UCSD-AML1 (cell line): ENCODE data around the gene CDH23.

Experiments
- DNase-seq: peaks from one replicate; lab custom pipeline; 2025; ENCODE audit not compliant: unreplicated experiment; lab: John Stamatoyannopoulos, UW

Gene CDH23

GRCh38 chr10:71820966-71821365, 424.2 kb downstream of the CDH23 start:
- no peak for DNase-seq

GRCh38 chr10:71821909-71822763, 425.4 kb downstream of the CDH23 start:
- no peak for DNase-seq

GRCh38 chr10:71823356-71823755, 426.6 kb downstream of the CDH23 start:
- no peak for DNase-seq

- no peak for DNase-seq
Measured at GRCh38 chr10:71824333-71824732, 427.6 kb downstream of the CDH23 start.

GRCh38 chr10:71825217-71825616, 428.5 kb downstream of the CDH23 start:
- no peak for DNase-seq

GRCh38 chr10:71827852-71828251, 431.1 kb downstream of the CDH23 start:
- no peak for DNase-seq

- DNase-seq, result no peak
Measured at GRCh38 chr10:71828702-71829101, 432.0 kb downstream of the CDH23 start.

GRCh38 chr10:71829171-71829570, 432.5 kb downstream of the CDH23 start:
- DNase-seq, result no peak

- no peak for DNase-seq
Measured at GRCh38 chr10:71829896-71830295, 433.2 kb downstream of the CDH23 start.

GRCh38 chr10:71830726-71831125, 434.0 kb downstream of the CDH23 start:
- DNase-seq, result no peak

GRCh38 chr10:71831646-71832552, 435.2 kb downstream of the CDH23 start:
- DNase-seq, result no peak

GRCh38 chr10:71832967-71833366, 436.2 kb downstream of the CDH23 start:
- DNase-seq, result no peak

GRCh38 chr10:71833451-71834342, 437.0 kb downstream of the CDH23 start:
- DNase-seq, result no peak

GRCh38 chr10:71834343-71834674, 437.6 kb downstream of the CDH23 start:
- no peak for DNase-seq

GRCh38 chr10:71835671-71836595, 439.2 kb downstream of the CDH23 start:
- DNase-seq, result no peak

GRCh38 chr10:71836596-71836974, 439.9 kb downstream of the CDH23 start:
- no peak for DNase-seq

GRCh38 chr10:71837098-71837827, 440.5 kb downstream of the CDH23 start:
- DNase-seq, result no peak

GRCh38 chr10:71838264-71839211, 441.8 kb downstream of the CDH23 start:
- no peak for DNase-seq
